ENCODE data around the gene PACRG.
A peak's percentile ranks its signal among the peaks of the same experiment; 100 is the strongest.

Gene PACRG

DNA sequence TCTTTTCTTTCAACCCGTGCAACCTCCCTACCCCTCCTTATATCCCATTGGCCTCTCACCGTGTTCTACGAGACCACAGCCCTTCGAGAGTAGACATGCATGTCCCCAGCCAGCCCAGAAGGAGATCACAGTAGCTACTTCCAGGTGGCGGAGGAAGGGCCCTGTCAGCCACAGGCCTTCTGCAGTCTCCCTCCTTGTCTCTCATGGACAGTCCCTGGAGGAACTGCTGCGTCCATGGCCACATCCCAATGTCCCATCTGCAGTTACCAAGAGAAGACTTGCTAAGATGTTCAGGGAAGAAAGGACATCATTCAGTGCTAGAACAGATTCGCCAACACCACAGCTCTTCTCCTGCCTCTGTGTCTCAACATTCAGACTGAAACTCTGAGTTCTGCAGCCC lies 625.2 kb downstream of the PACRG start:
- H3K27ac ChIP-seq, result peak overlapping the region in 1 of 2 donors; percentile 61
- TF ChIP-seq, protein P1, sequence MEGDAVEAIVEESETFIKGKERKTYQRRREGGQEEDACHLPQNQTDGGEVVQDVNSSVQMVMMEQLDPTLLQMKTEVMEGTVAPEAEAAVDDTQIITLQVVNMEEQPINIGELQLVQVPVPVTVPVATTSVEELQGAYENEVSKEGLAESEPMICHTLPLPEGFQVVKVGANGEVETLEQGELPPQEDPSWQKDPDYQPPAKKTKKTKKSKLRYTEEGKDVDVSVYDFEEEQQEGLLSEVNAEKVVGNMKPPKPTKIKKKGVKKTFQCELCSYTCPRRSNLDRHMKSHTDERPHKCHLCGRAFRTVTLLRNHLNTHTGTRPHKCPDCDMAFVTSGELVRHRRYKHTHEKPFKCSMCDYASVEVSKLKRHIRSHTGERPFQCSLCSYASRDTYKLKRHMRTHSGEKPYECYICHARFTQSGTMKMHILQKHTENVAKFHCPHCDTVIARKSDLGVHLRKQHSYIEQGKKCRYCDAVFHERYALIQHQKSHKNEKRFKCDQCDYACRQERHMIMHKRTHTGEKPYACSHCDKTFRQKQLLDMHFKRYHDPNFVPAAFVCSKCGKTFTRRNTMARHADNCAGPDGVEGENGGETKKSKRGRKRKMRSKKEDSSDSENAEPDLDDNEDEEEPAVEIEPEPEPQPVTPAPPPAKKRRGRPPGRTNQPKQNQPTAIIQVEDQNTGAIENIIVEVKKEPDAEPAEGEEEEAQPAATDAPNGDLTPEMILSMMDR (IDR thresholded peaks at IDR 0.05), result no peak
- H3K4me3 ChIP-seq, result no peak overlapping the region
- no peak for DNase-seq (ENCODE audit: low spot score)

DNA sequence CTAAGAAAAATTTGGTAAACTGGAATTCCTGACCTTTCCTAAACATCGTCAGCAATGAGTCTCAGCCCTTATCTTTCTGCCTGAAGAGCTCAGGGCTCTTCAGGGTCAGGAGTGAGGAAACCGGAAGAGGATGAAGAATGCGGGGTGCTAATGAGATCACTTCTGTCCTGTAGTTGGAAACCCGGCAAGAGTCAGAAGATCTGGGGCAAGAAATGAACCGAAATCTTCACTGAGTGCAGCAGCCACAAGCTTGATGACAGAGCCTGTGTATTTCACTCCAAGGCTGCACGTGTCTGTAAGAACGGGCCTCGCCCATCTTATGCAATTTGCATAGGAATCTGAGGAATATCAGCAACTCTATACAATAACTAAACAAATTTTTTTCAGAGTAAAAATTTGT lies 626.3 kb downstream of the PACRG start:
- no peak for DNase-seq (ENCODE audit: low spot score)
- Histone ChIP-seq H3K4me3 (no peak overlapping the region), H3K27ac (peak overlapping the region in 1 of 2 donors; percentile 56)
- TF ChIP-seq, protein P1 (IDR thresholded peaks at IDR 0.05), result no peak

- H3K4me3 ChIP-seq, result peak overlapping the region; percentile 48
- TF ChIP-seq, protein P1 (IDR thresholded peaks at IDR 0.05), result no peak
- H3K27ac ChIP-seq, result peak overlapping the region in 1 of 2 donors; percentile 79
- DNase-seq (ENCODE audit: low spot score), result no peak
These were observed 627.1 kb downstream of the PACRG start for GRCh38 chr6:163354761-163355425.

DNA sequence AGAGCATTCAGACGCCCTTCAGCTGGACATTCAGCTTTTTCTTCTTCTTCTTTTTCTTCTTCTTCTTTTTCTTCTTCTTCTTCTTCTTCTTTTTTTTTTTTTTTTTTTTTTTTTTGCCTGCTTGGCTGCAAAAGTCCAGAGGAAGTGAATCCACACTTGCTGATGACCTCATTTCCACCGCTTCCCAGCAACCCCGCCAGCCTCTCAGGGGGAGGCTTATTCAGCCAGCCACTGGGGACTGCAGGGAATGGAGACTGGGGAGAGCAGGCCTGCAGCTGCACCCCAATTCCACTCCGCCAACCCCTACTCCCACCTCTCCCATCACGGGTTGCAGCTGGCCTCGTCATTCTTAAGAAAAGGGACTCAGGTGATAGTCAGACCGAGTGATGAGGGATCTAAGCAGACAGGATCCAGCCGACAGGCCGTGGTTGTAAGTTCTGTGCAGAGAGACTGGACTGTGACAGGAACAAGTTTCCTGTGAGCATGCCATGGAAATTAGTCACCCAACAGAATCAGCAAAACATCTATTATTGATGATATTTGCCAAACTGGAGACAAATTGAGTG lies 627.7 kb downstream of the PACRG start:
- peak overlapping the region; percentile 48 for H3K4me3 ChIP-seq
- DNase-seq (ENCODE audit: low spot score), result no peak
- TF ChIP-seq, protein P1 (IDR thresholded peaks at IDR 0.05), result no peak
- H3K27ac ChIP-seq, result peak overlapping the region in 1 of 2 donors; percentile 79

- TF ChIP-seq, protein P1 (IDR thresholded peaks at IDR 0.05), result no peak
- no peak for DNase-seq (ENCODE audit: low spot score)
- Histone ChIP-seq H3K27ac (peak overlapping the region in 1 of 2 donors; percentile 68), H3K4me3 (no peak overlapping the region)
These were observed 628.5 kb downstream of the PACRG start for GRCh38 chr6:163356324-163356723.

DNA sequence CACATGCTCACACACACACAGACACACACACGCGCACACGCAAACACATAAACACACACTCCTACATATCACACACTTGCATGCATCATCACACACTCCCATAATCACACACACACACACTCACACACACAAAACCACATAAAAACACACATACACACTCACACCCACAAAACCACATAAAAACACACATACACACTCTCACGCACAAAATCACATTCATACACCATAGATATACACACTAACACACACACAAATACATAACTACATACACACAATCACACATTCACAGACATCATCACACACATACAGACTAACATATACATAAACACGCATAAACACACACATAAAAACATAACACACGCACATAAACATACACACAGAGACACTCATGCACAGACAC lies 629.0 kb downstream of the PACRG start:
- TF ChIP-seq, protein P1 (IDR thresholded peaks at IDR 0.05), result no peak
- DNase-seq (ENCODE audit: low spot score), result no peak
- H3K27ac ChIP-seq, result peak overlapping the region in 1 of 2 donors; percentile 68
- no peak overlapping the region for H3K4me3 ChIP-seq

- Histone ChIP-seq H3K27ac (no peak overlapping the region), H3K4me3 (no peak overlapping the region)
- DNase-seq (ENCODE audit: low spot score), result no peak
- TF ChIP-seq, protein P1 (IDR thresholded peaks at IDR 0.05), result no peak
These were observed 636.9 kb downstream of the PACRG start for GRCh38 chr6:163364641-163365040.
